ENCODE results near the gene MPZL1.
"Not testable (repeated sequence)": the region's sequence is repeated elsewhere in the genome, so short reads cannot be mapped to it uniquely, and the experiment has no call there.

Gene MPZL1

GRCh38 chr1:167819849-167820683 is 98.3 kb downstream of the MPZL1 start:
- peak; percentile 22 to 47 for DNase-seq

DNA sequence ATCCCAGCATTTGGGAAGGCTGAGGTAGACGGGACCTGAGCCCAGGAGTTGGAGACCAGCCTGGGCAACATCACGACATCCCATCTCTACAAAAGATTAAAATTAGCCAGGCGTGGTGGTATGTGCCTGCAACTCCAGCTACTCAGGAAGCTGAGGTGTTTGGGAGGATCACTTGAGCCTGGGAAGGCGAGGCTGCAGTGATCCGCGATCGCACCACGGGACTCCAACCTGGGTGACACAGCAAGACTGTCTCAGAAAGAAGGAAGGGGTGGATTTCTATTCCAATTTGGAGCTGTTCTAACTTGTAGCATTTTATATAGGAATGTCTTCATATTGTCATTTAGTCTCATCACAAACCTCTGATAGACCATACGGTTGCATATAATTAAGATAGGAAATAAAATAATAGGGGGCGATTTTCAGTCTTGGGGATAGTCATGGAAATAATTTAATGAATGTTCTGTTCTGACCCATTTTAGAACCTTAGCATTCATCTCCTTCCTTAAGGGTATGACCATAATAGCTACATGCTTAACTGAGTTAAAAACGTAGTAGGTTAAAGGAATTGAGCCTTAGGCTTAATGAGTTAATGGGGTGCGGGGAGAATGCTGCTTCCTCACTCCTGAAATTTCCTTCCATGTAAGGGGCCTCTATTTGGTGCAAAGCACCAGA is 99.0 kb downstream of the MPZL1 start:
- DNase-seq, result no peak

DNA sequence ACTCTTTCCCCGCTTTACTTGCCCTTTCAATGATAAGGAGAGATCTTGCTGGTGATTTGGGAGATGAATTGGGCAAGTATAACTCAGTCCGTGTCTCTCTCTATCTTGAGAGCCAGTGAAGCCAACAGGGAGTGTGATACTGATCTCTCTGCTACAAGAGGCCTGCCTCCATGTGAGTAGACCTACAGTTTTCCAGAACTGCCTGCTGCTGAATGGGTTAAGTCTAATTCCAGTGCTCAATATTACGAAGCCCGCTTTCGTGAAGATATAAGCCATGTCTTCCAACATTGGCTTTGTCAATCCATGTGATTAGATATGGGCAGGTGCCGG is 99.5 kb downstream of the MPZL1 start:
- no peak for DNase-seq

- no peak for DNase-seq
Measured at GRCh38 chr1:167821969-167822685, 100.3 kb downstream of the MPZL1 start.

GRCh38 chr1:167824163-167824794 is 102.5 kb downstream of the MPZL1 start:
- DNase-seq, result no peak

GRCh38 chr1:167825419-167826079 is 103.8 kb downstream of the MPZL1 start:
- DNase-seq, result no peak

GRCh38 chr1:167826127-167826526 is 104.3 kb downstream of the MPZL1 start:
- DNase-seq, result no peak

GRCh38 chr1:167829868-167830267 is 108.1 kb downstream of the MPZL1 start:
- DNase-seq, result peak in 1 of 2 donors; percentile 6

GRCh38 chr1:167830668-167831067 is 108.9 kb downstream of the MPZL1 start:
- not testable (repeated sequence) for DNase-seq

- DNase-seq, result no peak
Measured at GRCh38 chr1:167832693-167833092, 110.9 kb downstream of the MPZL1 start.

DNA sequence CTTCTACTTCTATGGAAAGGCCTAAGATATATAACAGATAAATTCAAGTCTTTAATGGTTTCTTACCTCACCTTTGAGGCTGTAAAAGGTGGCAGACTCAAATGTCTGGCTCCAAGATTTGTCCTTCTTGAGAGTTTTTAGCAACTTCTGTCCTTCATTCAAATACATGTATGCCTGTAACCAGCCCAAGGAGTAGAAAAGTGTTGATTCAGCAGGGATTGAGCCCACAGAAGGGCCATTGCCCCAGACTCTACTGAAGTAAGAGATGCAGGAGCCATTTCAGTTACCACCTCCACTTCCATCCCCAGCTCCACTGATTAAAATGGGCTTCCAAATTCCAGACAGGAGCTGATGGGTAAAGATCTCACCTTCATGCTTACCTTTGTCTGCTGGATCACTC is 112.1 kb downstream of the MPZL1 start:
- no peak for DNase-seq

DNA sequence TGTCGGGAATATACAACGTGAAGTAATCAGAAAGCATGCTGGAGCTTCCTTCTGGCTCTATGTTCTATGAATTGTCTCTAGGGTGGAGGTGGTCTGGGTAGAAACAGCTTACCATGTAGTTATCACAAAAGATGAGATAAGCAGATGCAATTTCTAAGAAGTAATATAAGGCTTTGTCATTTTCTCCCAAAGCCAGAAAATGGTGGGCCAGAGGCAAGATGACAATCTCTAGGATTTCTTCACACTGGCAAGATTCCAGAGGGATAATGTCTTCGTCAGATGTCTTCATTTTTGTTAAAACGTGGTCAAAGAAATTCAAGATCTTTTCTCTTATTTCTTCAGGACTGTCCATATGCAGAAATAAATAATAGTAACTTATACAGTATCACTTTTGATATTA is 114.4 kb downstream of the MPZL1 start:
- DNase-seq, result no peak

DNA sequence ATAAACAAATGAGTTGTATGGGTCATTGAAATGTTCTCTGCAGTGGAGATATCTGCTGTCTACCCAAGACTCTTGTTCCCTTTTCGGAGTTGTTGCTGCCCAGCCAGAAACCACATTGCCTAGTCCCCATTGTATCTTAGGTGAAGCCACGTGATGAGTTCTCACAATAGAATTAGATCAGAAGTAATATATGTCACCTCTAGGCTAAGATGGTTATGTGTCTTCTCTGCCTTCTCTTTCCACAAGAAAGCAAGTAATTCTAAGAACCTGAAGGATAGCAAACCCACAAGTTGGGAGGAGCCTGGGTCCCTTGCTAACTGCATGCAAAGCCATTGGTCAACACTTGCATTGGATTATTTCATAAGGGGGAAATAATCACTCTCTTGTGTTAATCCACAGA is 115.5 kb downstream of the MPZL1 start:
- no peak for DNase-seq

- DNase-seq, result no peak
Measured at GRCh38 chr1:167839009-167839408, 117.2 kb downstream of the MPZL1 start.
